ENCODE measurements around the gene BBS9.

DNA sequence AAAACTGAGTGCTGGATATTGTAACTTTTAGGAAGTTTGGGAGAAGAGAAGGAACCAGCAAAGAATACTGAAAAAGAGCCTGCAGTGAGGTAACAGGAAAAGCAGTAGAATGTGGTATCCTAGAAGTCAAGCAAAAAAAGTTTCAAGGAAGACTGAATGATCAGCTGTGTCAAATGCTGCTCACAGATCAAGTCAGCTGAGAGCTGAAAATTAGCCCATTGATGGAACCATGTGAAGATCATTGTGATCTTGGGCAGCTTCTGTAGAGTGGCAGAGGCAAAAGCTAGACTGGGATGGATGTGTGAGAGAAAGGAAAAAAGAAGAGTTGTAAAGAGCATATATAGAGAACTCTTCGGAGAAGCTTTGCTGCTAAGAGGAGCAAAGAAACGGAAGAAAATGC is 460.5 kb downstream of the BBS9 start:
- no peak for TF ChIP-seq EP300 (IDR thresholded peaks at IDR 0.05)
- TF ChIP-seq, protein P1, sequence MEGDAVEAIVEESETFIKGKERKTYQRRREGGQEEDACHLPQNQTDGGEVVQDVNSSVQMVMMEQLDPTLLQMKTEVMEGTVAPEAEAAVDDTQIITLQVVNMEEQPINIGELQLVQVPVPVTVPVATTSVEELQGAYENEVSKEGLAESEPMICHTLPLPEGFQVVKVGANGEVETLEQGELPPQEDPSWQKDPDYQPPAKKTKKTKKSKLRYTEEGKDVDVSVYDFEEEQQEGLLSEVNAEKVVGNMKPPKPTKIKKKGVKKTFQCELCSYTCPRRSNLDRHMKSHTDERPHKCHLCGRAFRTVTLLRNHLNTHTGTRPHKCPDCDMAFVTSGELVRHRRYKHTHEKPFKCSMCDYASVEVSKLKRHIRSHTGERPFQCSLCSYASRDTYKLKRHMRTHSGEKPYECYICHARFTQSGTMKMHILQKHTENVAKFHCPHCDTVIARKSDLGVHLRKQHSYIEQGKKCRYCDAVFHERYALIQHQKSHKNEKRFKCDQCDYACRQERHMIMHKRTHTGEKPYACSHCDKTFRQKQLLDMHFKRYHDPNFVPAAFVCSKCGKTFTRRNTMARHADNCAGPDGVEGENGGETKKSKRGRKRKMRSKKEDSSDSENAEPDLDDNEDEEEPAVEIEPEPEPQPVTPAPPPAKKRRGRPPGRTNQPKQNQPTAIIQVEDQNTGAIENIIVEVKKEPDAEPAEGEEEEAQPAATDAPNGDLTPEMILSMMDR (IDR thresholded peaks at IDR 0.05): no peak
- TF ChIP-seq POLR2A (IDR thresholded peaks at IDR 0.05): no peak
- TF ChIP-seq POLR2AphosphoS5 (IDR thresholded peaks at IDR 0.05): no peak

Measured in gastroesophageal sphincter (tissue), 3 donors.